GM21619 (cell line): ENCODE data around the gene TIMP3.
"Not testable (repeated sequence)": the region's sequence is repeated elsewhere in the genome, so short reads cannot be mapped to it uniquely, and the experiment has no call there.

Experiments
- ATAC-seq: cut with Tn5 transposase; IDR thresholded peaks from one replicate; pipeline ENCODE4 v1.9.1; 2021; ENCODE audit not compliant: unreplicated experiment

The TIMP3 gene

GRCh38 chr22:32850591-32851517, 49.3 kb downstream of the TIMP3 start:
- no peak for ATAC-seq

- ATAC-seq = no peak
These were observed 51.1 kb downstream of the TIMP3 start for GRCh38 chr22:32852395-32853251.

- ATAC-seq = no peak
These were observed 52.2 kb downstream of the TIMP3 start for GRCh38 chr22:32853662-32854061.

- no peak for ATAC-seq
These were observed 52.9 kb downstream of the TIMP3 start for GRCh38 chr22:32854351-32854804.

GRCh38 chr22:32855045-32855756, 53.7 kb downstream of the TIMP3 start:
- ATAC-seq = no peak

GRCh38 chr22:32858121-32858703, 56.7 kb downstream of the TIMP3 start:
- ATAC-seq = no peak

GRCh38 chr22:32858957-32859356, 57.5 kb downstream of the TIMP3 start:
- no peak for ATAC-seq

- ATAC-seq = no peak
These were observed 58.2 kb downstream of the TIMP3 start for GRCh38 chr22:32859743-32860142.

GRCh38 chr22:32861330-32861729, 59.8 kb downstream of the TIMP3 start:
- no peak for ATAC-seq

GRCh38 chr22:32862083-32862482, 60.6 kb downstream of the TIMP3 start:
- no peak for ATAC-seq

- ATAC-seq = no peak
These were observed 61.6 kb downstream of the TIMP3 start for GRCh38 chr22:32862936-32863661.

- ATAC-seq = no peak
These were observed 62.5 kb downstream of the TIMP3 start for GRCh38 chr22:32864041-32864440.

- no peak for ATAC-seq
These were observed 63.1 kb downstream of the TIMP3 start for GRCh38 chr22:32864596-32864995.

- ATAC-seq = no peak
These were observed 65.4 kb downstream of the TIMP3 start for GRCh38 chr22:32866953-32867352.

- no peak for ATAC-seq
These were observed 67.4 kb downstream of the TIMP3 start for GRCh38 chr22:32868946-32869345.

- no peak for ATAC-seq
These were observed 69.0 kb downstream of the TIMP3 start for GRCh38 chr22:32870474-32870873.

- ATAC-seq = not testable (repeated sequence)
These were observed 72.1 kb downstream of the TIMP3 start for GRCh38 chr22:32873604-32874003.

GRCh38 chr22:32874385-32874784, 72.9 kb downstream of the TIMP3 start:
- no peak for ATAC-seq

- ATAC-seq = no peak
These were observed 73.5 kb downstream of the TIMP3 start for GRCh38 chr22:32874976-32875375.

GRCh38 chr22:32876516-32876915, 75.0 kb downstream of the TIMP3 start:
- no peak for ATAC-seq
